Activated CD4-positive, alpha-beta T cell treated with anti-CD3 and anti-CD28 coated beads, Interleukin-10, Interleukin-2, amounts not matched to agents 100 ng/mL and 50 ng/mL, durations not matched to agents 16 hours and 8 hours (primary cell): ENCODE data around the gene TMEM79.

Experiments
- DNase-seq: peaks from one replicate; pipeline ENCODE4 v3.0.0-alpha.2; 2020

Gene TMEM79

GRCh38 chr1:156266051-156266450 is 18.1 kb upstream of the TMEM79 start:
- DNase-seq, result no peak

- DNase-seq, result no peak
These were observed 15.8 kb upstream of the TMEM79 start for GRCh38 chr1:156268336-156268735.

- no peak for DNase-seq
These were observed 13.8 kb upstream of the TMEM79 start for GRCh38 chr1:156270314-156270713.

- no peak for DNase-seq
These were observed 7.6 kb upstream of the TMEM79 start for GRCh38 chr1:156276532-156276931.

GRCh38 chr1:156276966-156277381 is 7.2 kb upstream of the TMEM79 start:
- no peak for DNase-seq

GRCh38 chr1:156279837-156280236 is 4.3 kb upstream of the TMEM79 start:
- DNase-seq, result no peak

- DNase-seq, result peak; percentile 73
These were observed 2.8 kb upstream of the TMEM79 start for GRCh38 chr1:156281281-156281680.

- DNase-seq, result peak; percentile 56
These were observed 2.2 kb upstream of the TMEM79 start for GRCh38 chr1:156281693-156282478.

- DNase-seq, result peak; percentile 99
These were observed 1.5 kb upstream of the TMEM79 start, which contains the start of gene SMG5 for GRCh38 chr1:156282479-156283222. TSS of gene SMG5 (minus strand) at chr1:156282825. CDS start at chr1:156282680, 145 bp downstream.

- no peak for DNase-seq
These were observed 604 bp upstream of the TMEM79 start for GRCh38 chr1:156283521-156283920.

- DNase-seq, result no peak
These were observed 632 bp downstream of the TMEM79 start for GRCh38 chr1:156284757-156285156.

- no peak for DNase-seq
These were observed 1.3 kb downstream of the TMEM79 start for GRCh38 chr1:156285437-156285836.

GRCh38 chr1:156286061-156286460 is 1.9 kb downstream of the TMEM79 start:
- no peak for DNase-seq

GRCh38 chr1:156289857-156290256 is 5.7 kb downstream of the TMEM79 start:
- no peak for DNase-seq

GRCh38 chr1:156291226-156292061 is 7.3 kb downstream of the TMEM79 start:
- peak; percentile 18 for DNase-seq

- no peak for DNase-seq
These were observed 8.9 kb downstream of the TMEM79 start for GRCh38 chr1:156293098-156293434.

- no peak for DNase-seq
These were observed 9.8 kb downstream of the TMEM79 start for GRCh38 chr1:156293895-156294294.

GRCh38 chr1:156295391-156295947 is 11.3 kb downstream of the TMEM79 start, which contains the start of gene GLMP:
TSS of gene GLMP (minus strand) at chr1:156295679. CDS start at chr1:156295645, 34 bp downstream.
- peak; percentile 63 for DNase-seq

GRCh38 chr1:156298852-156299357 is 14.8 kb downstream of the TMEM79 start, which contains the start of gene VHLL:
TSS of gene VHLL (minus strand) at chr1:156299307. CDS start at chr1:156299189, 118 bp downstream.
- no peak for DNase-seq

- DNase-seq, result no peak
These were observed 19.1 kb downstream of the TMEM79 start for GRCh38 chr1:156303241-156303640.

- DNase-seq, result no peak
These were observed 21.1 kb downstream of the TMEM79 start for GRCh38 chr1:156305215-156305614.

- no peak for DNase-seq
These were observed 24.0 kb downstream of the TMEM79 start for GRCh38 chr1:156308078-156308477.
